Chondrocyte (in vitro differentiated cells): ENCODE data around the gene BCO1. TPM values are rescaled to one million over a fixed set of nuclear protein-coding genes. Genes with fewer than 3 reads are reported as not detected.

ENCODE experiments used
- DNase-seq: peaks from one replicate; pipeline ENCODE4 v3.0.0; 2021; ENCODE audit warnings: mixed read lengths, low spot score
- H3K27ac Mint-ChIP-seq: one replicate; pipeline ENCODE4 v1.8.0; 2021; ENCODE audit warnings: mild to moderate bottlenecking, moderate library complexity, mixed read lengths; ENCODE audit not compliant: unreplicated experiment
- H3K27me3 Mint-ChIP-seq: 2 replicates; pipeline ENCODE4 v1.8.0; 2021; ENCODE audit warnings: low read depth, mixed read lengths
- H3K36me3 Mint-ChIP-seq: 2 replicates; pipeline ENCODE4 v1.8.0; 2021; ENCODE audit warnings: low read depth, mixed read lengths
- H3K4me1 Mint-ChIP-seq: 2 replicates; pipeline ENCODE4 v1.8.0; 2021; ENCODE audit warnings: low read depth, mild to moderate bottlenecking, mixed read lengths
- H3K4me3 Mint-ChIP-seq: one replicate; pipeline ENCODE4 v1.8.0; 2021; ENCODE audit warnings: mild to moderate bottlenecking, moderate library complexity, mixed read lengths; ENCODE audit not compliant: unreplicated experiment
- H3K9me3 Mint-ChIP-seq: 2 replicates; pipeline ENCODE4 v1.8.0; 2021; ENCODE audit warnings: low read depth, mixed read lengths
- CTCF ChIP-seq: fragments of 200-600 bp; sonication (generic); IDR thresholded peaks from 2 replicates; pipeline ENCODE4 v1.5.0; 2021; ENCODE audit warnings: antibody characterized with exemption, mild to moderate bottlenecking, moderate library complexity
- total RNA-seq: library from RNA; stranded (reverse); gene quantifications from 3 replicates; pipeline ENCODE4 v1.2.1, GENCODE V29; 2021

The BCO1 gene
- total RNA-seq, 1 donor from 2014 or later = not detected

GRCh38 chr16:81198635-81199034 is 39.9 kb upstream of the BCO1 start:
- Mint-ChIP-seq H3K36me3 (no peaks in the 10 kb centered on the region), H3K9me3 (no peaks in the 10 kb centered on the region), H3K27me3 (peaks cover 29% of the 10 kb centered on the region), H3K4me1 (no peaks in the 10 kb centered on the region), H3K4me3 (no peak overlapping the region), H3K27ac (no peak overlapping the region)
- TF ChIP-seq CTCF = peak; percentile 29
- DNase-seq = no peak

GRCh38 chr16:81201267-81201666 is 37.2 kb upstream of the BCO1 start:
- Mint-ChIP-seq H3K9me3 (no peaks in the 10 kb centered on the region), H3K4me3 (no peak overlapping the region), H3K4me1 (peaks cover 4% of the 10 kb centered on the region), H3K27me3 (peaks cover 17% of the 10 kb centered on the region), H3K36me3 (no peaks in the 10 kb centered on the region), H3K27ac (no peak overlapping the region)
- TF ChIP-seq CTCF = no peak
- no peak for DNase-seq

DNA sequence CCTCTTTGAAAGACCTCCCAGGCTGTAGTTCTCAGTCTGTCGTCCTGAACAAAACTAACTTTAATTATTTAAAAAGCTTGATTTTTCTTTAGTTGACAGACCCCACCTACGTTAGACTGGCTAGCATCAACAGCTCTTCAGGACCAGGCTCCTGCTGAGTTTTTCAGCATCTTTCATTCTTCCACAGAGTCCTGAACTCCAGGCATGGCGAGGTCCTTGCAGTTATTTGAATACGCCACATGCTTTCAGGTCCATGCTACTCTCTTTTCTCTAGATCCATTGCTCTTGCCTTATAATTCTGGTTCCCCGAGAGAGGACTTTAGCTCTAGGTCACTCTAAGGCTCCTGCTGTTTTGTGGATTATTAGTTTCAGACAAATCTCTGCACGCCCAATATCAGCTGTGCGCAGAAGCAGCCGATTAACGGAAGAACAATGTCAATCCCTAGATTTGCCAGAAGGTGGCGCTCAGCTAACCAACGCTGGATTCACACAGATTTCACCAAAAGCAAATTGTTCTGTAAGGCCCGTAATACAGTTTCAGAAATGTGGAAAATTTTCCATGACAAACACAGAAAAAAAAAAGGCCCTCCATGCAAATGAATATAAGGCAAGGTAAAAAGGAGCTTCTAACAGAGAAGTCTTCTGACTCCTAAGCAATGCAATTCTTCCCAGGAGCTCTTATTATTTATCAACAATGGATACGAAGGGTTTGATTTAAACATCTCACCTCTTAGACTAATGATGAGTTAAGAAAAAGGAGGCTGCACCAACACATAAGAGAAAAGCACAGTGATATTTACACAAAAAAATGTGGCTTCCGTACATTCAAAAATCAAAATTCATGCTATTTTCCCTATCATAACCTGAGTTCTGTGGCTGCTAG is 33.5 kb upstream of the BCO1 start:
- peaks cover 15% of the 10 kb centered on the region for H3K27me3 Mint-ChIP-seq
- no peak overlapping the region for H3K27ac Mint-ChIP-seq
- TF ChIP-seq CTCF = peak; percentile 86
- no peak overlapping the region for H3K4me3 Mint-ChIP-seq
- no peaks in the 10 kb centered on the region for H3K9me3 Mint-ChIP-seq
- no peaks in the 10 kb centered on the region for H3K36me3 Mint-ChIP-seq
- no peak for DNase-seq
- peaks cover 4% of the 10 kb centered on the region for H3K4me1 Mint-ChIP-seq

GRCh38 chr16:81207076-81207475 is 31.4 kb upstream of the BCO1 start:
- peaks cover 4% of the 10 kb centered on the region for H3K4me1 Mint-ChIP-seq
- H3K4me3 Mint-ChIP-seq = no peak overlapping the region
- H3K27ac Mint-ChIP-seq = no peak overlapping the region
- no peak for TF ChIP-seq CTCF
- peaks cover 24% of the 10 kb centered on the region for H3K27me3 Mint-ChIP-seq
- H3K9me3 Mint-ChIP-seq = no peaks in the 10 kb centered on the region
- no peak for DNase-seq
- no peaks in the 10 kb centered on the region for H3K36me3 Mint-ChIP-seq

- peaks cover 24% of the 10 kb centered on the region for H3K27me3 Mint-ChIP-seq
- H3K27ac Mint-ChIP-seq = no peak overlapping the region
- H3K4me1 Mint-ChIP-seq = no peaks in the 10 kb centered on the region
- no peaks in the 10 kb centered on the region for H3K9me3 Mint-ChIP-seq
- TF ChIP-seq CTCF = no peak
- no peak for DNase-seq
- H3K36me3 Mint-ChIP-seq = no peaks in the 10 kb centered on the region
- no peak overlapping the region for H3K4me3 Mint-ChIP-seq
These were observed 27.7 kb upstream of the BCO1 start for GRCh38 chr16:81210807-81211206.
